H1 (cell line): ENCODE data around the gene P2RX2. TPM values are rescaled to one million over a fixed set of nuclear protein-coding genes. Genes with fewer than 3 reads are reported as not detected.

Experiments
- CTCF ChIA-PET: fragments of 300-600 bp; sonication (Branson Sonifier 250); formaldehyde crosslinking; loops from one replicate; lab custom pipeline; 2021; ENCODE audit not compliant: partially characterized antibody; lab: Charles Lee
- POLR2A ChIA-PET: fragments of 300-600 bp; sonication (Branson Sonifier 250); formaldehyde crosslinking; loops from one replicate; lab custom pipeline; 2021; ENCODE audit warnings: inconsistent platforms; ENCODE audit not compliant: partially characterized antibody; lab: Charles Lee
- DNase-seq, 2 experiments: peaks; one replicate each; pipeline versions ENCODE4 v3.0.0 to v3.0.0-alpha.2; 2010 to 2022; ENCODE audit warnings: low spot score in 2 of 2, low read depth in 1 of 2, mixed read lengths in 1 of 2
- FAIRE-seq: peaks from 2 replicates; lab custom pipeline; 2011; peaks lifted over from hg19 to GRCh38; lab: Jason Lieb, UNC
- H2AFZ ChIP-seq: 2 replicates; pipeline ENCODE4 v1.8.1; 2012; ENCODE audit warnings: low read length, inconsistent platforms
- H2AK5ac ChIP-seq: 2 replicates; pipeline ENCODE4 v1.6.1; 2013; ENCODE audit warnings: low read depth, low read length
- H2BK120ac ChIP-seq: replicated peaks from 2 replicates; pipeline ENCODE3; 2013; ENCODE audit warnings: low read depth, low read length, inconsistent platforms
- H2BK12ac ChIP-seq: 2 replicates; pipeline ENCODE4 v1.6.1; 2013; ENCODE audit warnings: low read depth, low read length
- H2BK15ac ChIP-seq: 2 replicates; pipeline ENCODE4 v1.6.1; 2013; ENCODE audit warnings: low read length
- H2BK20ac ChIP-seq: 2 replicates; pipeline ENCODE4 v1.6.1; 2013; ENCODE audit warnings: low read length
- H2BK5ac ChIP-seq: 2 replicates; pipeline ENCODE4 v1.6.1; 2013; ENCODE audit warnings: low read depth, low read length
- H3K14ac ChIP-seq: 2 replicates; pipeline ENCODE4 v1.6.1; 2013; ENCODE audit warnings: inconsistent platforms; ENCODE audit not compliant: insufficient read length
- H3K18ac ChIP-seq: 2 replicates; pipeline ENCODE4 v1.6.1; 2013; ENCODE audit warnings: low read length; ENCODE audit errors: extremely low read depth
- H3K23ac ChIP-seq: 2 replicates; pipeline ENCODE4 v1.6.1; 2013; ENCODE audit warnings: inconsistent platforms; ENCODE audit not compliant: insufficient read length
- H3K23me2 ChIP-seq: 2 replicates; pipeline ENCODE4 v1.6.1; 2013; ENCODE audit warnings: low read depth, low read length
- H3K27ac ChIP-seq: 2 replicates; pipeline ENCODE4 v1.6.1; 2011; ENCODE audit warnings: low read depth, low read length, inconsistent platforms
- H3K27me3 ChIP-seq, 4 experiments: replicated peaks in 1 of 4; 1 replicate in 1 of 4; 2 replicates in 3 of 4; pipeline versions ENCODE4 v1.6.1 to v1.8.1; 2011 to 2013; ENCODE audit warnings: low read length in 3 of 4, mild to moderate bottlenecking in 3 of 4, inconsistent platforms in 2 of 4, mixed read lengths in 2 of 4, moderate library complexity in 1 of 4; ENCODE audit not compliant: control insufficient read depth in 3 of 4, insufficient read depth in 3 of 4; ENCODE audit errors: extremely low read depth in 1 of 4
- H3K36me3 ChIP-seq, 4 experiments: 2 replicates each; pipeline versions ENCODE4 v1.6.1 to v1.8.1; 2011 to 2013; ENCODE audit warnings: mild to moderate bottlenecking in 4 of 4, low read length in 3 of 4, moderate library complexity in 2 of 4, control low read depth in 1 of 4, inconsistent platforms in 1 of 4; ENCODE audit not compliant: insufficient read depth in 4 of 4, control insufficient read depth in 2 of 4
- H3K4ac ChIP-seq: replicated peaks from 2 replicates; pipeline ENCODE3; 2013; ENCODE audit warnings: low read length, low read depth, mixed read lengths, inconsistent platforms; ENCODE audit not compliant: insufficient read length
- H3K4me1 ChIP-seq, 4 experiments: replicated peaks in 1 of 4; 1 replicate in 1 of 4; 2 replicates in 3 of 4; pipeline versions ENCODE4 v1.6.1 to v1.8.1; 2011 to 2013; ENCODE audit warnings: low read length in 3 of 4, inconsistent platforms in 2 of 4, mixed read lengths in 1 of 4; ENCODE audit not compliant: insufficient read depth in 4 of 4, control insufficient read depth in 3 of 4
- H3K4me2 ChIP-seq, 2 experiments: 2 replicates each; pipeline versions ENCODE4 v1.6.1 to v1.8.1; 2011 to 2013; ENCODE audit warnings: low read depth in 2 of 2, low read length in 2 of 2, control low read depth in 1 of 2, inconsistent platforms in 1 of 2, mild to moderate bottlenecking in 1 of 2; ENCODE audit not compliant: insufficient read depth in 1 of 2
- H3K4me3 ChIP-seq, 4 experiments: fragments of 200-600, 300-600 bp in 1 of 4; sonication (generic), shearing (Covaris generic), sonication (Bioruptor Twin) in 1 of 4; 2 replicates each; pipeline versions ENCODE4 v1.5.1 to v1.8.1; 2011 to 2016; ENCODE audit warnings: low read length in 4 of 4, low read depth in 3 of 4, control low read depth in 2 of 4, inconsistent platforms in 2 of 4, mild to moderate bottlenecking in 2 of 4, mixed read lengths in 1 of 4, moderate library complexity in 1 of 4; ENCODE audit not compliant: insufficient read depth in 2 of 4; ENCODE audit errors: extremely low read depth in 1 of 4
- H3K56ac ChIP-seq: replicated peaks from 2 replicates; pipeline ENCODE3; 2013; ENCODE audit warnings: low read depth, mild to moderate bottlenecking, mixed read lengths, low read length, inconsistent platforms; ENCODE audit not compliant: insufficient read length
- H3K79me1 ChIP-seq: 2 replicates; pipeline ENCODE4 v1.6.1; 2013; ENCODE audit warnings: low read depth, low read length, control low read depth
- H3K79me2 ChIP-seq, 2 experiments: 2 replicates each; pipeline versions ENCODE4 v1.6.1 to v1.8.1; 2012 to 2013; ENCODE audit warnings: low read length in 2 of 2, mild to moderate bottlenecking in 2 of 2, inconsistent platforms in 1 of 2; ENCODE audit not compliant: insufficient read depth in 2 of 2, control insufficient read depth in 1 of 2
- H3K9ac ChIP-seq, 4 experiments: replicated peaks in 1 of 4; 1 replicate in 1 of 4; 2 replicates in 3 of 4; pipeline versions ENCODE4 v1.6.1 to v1.8.1; 2011 to 2013; ENCODE audit warnings: low read depth in 3 of 4, low read length in 3 of 4, control low read depth in 2 of 4, mild to moderate bottlenecking in 2 of 4, moderate library complexity in 2 of 4, inconsistent platforms in 1 of 4; ENCODE audit errors: extremely low read depth in 1 of 4
- H3K9me3 ChIP-seq, 2 experiments: 2 replicates each; pipeline versions ENCODE4 v1.6.1 to v1.8.1; 2012 to 2013; ENCODE audit warnings: mild to moderate bottlenecking in 2 of 2, moderate library complexity in 2 of 2, control low read depth in 1 of 2, inconsistent platforms in 1 of 2, low read depth in 1 of 2, low read length in 1 of 2, mixed read lengths in 1 of 2; ENCODE audit not compliant: insufficient read depth in 2 of 2
- H4K20me1 ChIP-seq, 2 experiments: replicated peaks in 1 of 2; 2 replicates each; pipeline versions ENCODE3 to v1.8.1; 2011 to 2013; ENCODE audit warnings: inconsistent platforms in 2 of 2, low read length in 2 of 2, mild to moderate bottlenecking in 1 of 2; ENCODE audit not compliant: insufficient read depth in 2 of 2, control insufficient read depth in 1 of 2
- H4K5ac ChIP-seq: 2 replicates; pipeline ENCODE4 v1.6.1; 2013; ENCODE audit warnings: low read length, low read depth, mixed read lengths, inconsistent platforms; ENCODE audit not compliant: insufficient read length
- H4K8ac ChIP-seq: 2 replicates; pipeline ENCODE4 v1.8.0; 2013; ENCODE audit warnings: mild to moderate bottlenecking, moderate library complexity, low read length, inconsistent platforms; ENCODE audit not compliant: insufficient read depth; ENCODE audit errors: extremely low read depth
- H4K91ac ChIP-seq: replicated peaks from 2 replicates; pipeline ENCODE3; 2013; ENCODE audit warnings: low read length, mixed read lengths, inconsistent platforms; ENCODE audit not compliant: insufficient read length
- ATF3 ChIP-seq: IDR thresholded peaks from 2 replicates; pipeline ENCODE4 v1.6.1; 2011; ENCODE audit warnings: low read depth, mild to moderate bottlenecking, low read length; ENCODE audit not compliant: insufficient read depth
- CBX5 ChIP-seq: fragments of 300-800, 300-1000 bp; sonication (generic); IDR thresholded peaks from 2 replicates; pipeline ENCODE4 v1.7.1; 2016; ENCODE audit warnings: antibody characterized with exemption, low read length, low read depth
- CBX8 ChIP-seq: fragments of 300-800, 300-1000 bp; sonication (generic); IDR thresholded peaks from 2 replicates; pipeline ENCODE4 v1.7.1; 2016; ENCODE audit warnings: low read depth, low read length, borderline replicate concordance
- GTF2F1 ChIP-seq: IDR thresholded peaks from 2 replicates; pipeline ENCODE4 v1.6.1; 2012; ENCODE audit warnings: low read depth, low read length, improper control_type of control experiment, borderline replicate concordance
- HDAC6 ChIP-seq: IDR thresholded peaks from one replicate; pipeline ENCODE4 v1.7.1; 2012; ENCODE audit warnings: low read depth, mild to moderate bottlenecking, inconsistent platforms, low read length, moderate library complexity
- JUN ChIP-seq: IDR thresholded peaks from 2 replicates; pipeline ENCODE4 v1.6.1; 2011; ENCODE audit warnings: low read depth, mild to moderate bottlenecking, improper control_type of control experiment, low read length
- NANOG ChIP-seq: IDR thresholded peaks from 2 replicates; pipeline ENCODE4 v1.6.1; 2011; ENCODE audit warnings: low read length, low read depth, mild to moderate bottlenecking, inconsistent platforms; ENCODE audit not compliant: insufficient read depth, poor library complexity, severe bottlenecking
- RBBP5 ChIP-seq: IDR thresholded peaks from 2 replicates; pipeline ENCODE4 v1.7.1; 2012; ENCODE audit warnings: low read depth, mild to moderate bottlenecking, inconsistent platforms, low read length, moderate library complexity, borderline replicate concordance
- TAF7 ChIP-seq: optimal IDR thresholded peaks from 2 replicates; pipeline ENCODE3; 2011; ENCODE audit warnings: low read depth, mild to moderate bottlenecking, inconsistent platforms, low read length, moderate library complexity, borderline replicate concordance
- ZNF274 ChIP-seq: IDR thresholded peaks from 2 replicates; pipeline ENCODE4 v1.7.0; 2012; ENCODE audit warnings: low read length, borderline replicate concordance; ENCODE audit errors: extremely low read depth
- WGBS, 2 experiments: shearing (Covaris generic) in 1 of 2; methylation state at CpG; one replicate each; pipeline versions ENCODE4 v1.1.6 to v1.1.7; 2013 to 2015; ENCODE audit warnings: low lambda C conversion rate in 2 of 2, mixed read lengths in 2 of 2, inconsistent platforms in 1 of 2, low coverage in 1 of 2, missing lambda C conversion rate in 1 of 2; ENCODE audit not compliant: insufficient replicate concordance in 2 of 2, insufficient coverage in 1 of 2, insufficient read length in 1 of 2; ENCODE audit errors: extremely low coverage in 1 of 2, missing lambda C conversion rate in 1 of 2; 5-methylcytosine and 5-hydroxymethylcytosine counted together
- polyA plus RNA-seq, 7 experiments: library from polyadenylated mRNA; depleted of rRNA in 3 of 7; stranded (reverse) in 5 of 7; unstranded in 2 of 7; fragments of >200 nt in 5 of 7; fragments of 200-250 nt in 2 of 7; gene quantifications; 1 replicate in 5 of 7; 2 replicates in 1 of 7; 4 replicates in 1 of 7; pipeline versions ENCODE4 v1.2.1 to v1.2.3, GENCODE V29; 2011 to 2013; ENCODE audit warnings: missing spikeins in 2 of 7, mixed read lengths in 2 of 7
- total RNA-seq: library from RNA; stranded (reverse); fragmentation: NEBNext Ultra II Directional; extraction: Animal tissue kit (Norgen Biotek cat#: 25700); gene quantifications from 2 replicates; pipeline ENCODE4 v1.2.1, GENCODE V29; 2021

P2RX2 gene
- total and polyA plus RNA-seq, 2 of the 8 experiments (the other 6 are each of a cell fraction or from before 2014, with no cell fraction given): 0.84 to 2.2 TPM

GRCh38 chr12:132651444-132652100 is 33.0 kb downstream of the P2RX2 start:
- Histone ChIP-seq H3K36me3 (peaks cover 25 to 69% (median 53%) of the 10 kb centered on the region in 4 experiments), H3K4me3 (no peak overlapping the region), H2AK5ac (no peak overlapping the region), H3K79me2 (no peaks in the 10 kb centered on the region), H3K9ac (no peak overlapping the region), H3K4ac (no peak overlapping the region), H2BK5ac (no peak overlapping the region), H4K8ac (no peak overlapping the region), H3K23me2 (no peaks in the 10 kb centered on the region), H2BK20ac (no peak overlapping the region), H2BK15ac (no peak overlapping the region), H3K56ac (no peak overlapping the region), H4K91ac (no peak overlapping the region), H3K23ac (no peak overlapping the region), H3K4me1 (no peaks in the 10 kb centered on the region), H3K79me1 (no peaks in the 10 kb centered on the region), H3K9me3 (no peaks in the 10 kb centered on the region), H3K27ac (no peak overlapping the region), H2BK120ac (no peak overlapping the region), H4K5ac (no peak overlapping the region), H3K18ac (no peak overlapping the region), H3K14ac (no peak overlapping the region), H3K27me3 (no peaks in the 10 kb centered on the region), H2BK12ac (no peak overlapping the region), H2AFZ (no peak overlapping the region), H4K20me1 (peaks cover 0 to 6% of the 10 kb centered on the region in 2 experiments), H3K4me2 (no peak overlapping the region)
- FAIRE-seq (no peak), DNase-seq (no peak)
- WGBS, 2 experiments: 90% methylated on average over 9 of the region's 9 CpGs; no CpG with 5 or more reads in 1 of the 2 experiments
- CTCF ChIA-PET: interaction anchor here (8.0 kb wide), 1 partner anchor 15 kb away, joined by 61 read pairs; no protein-coding TSS in a partner anchor
- POLR2A ChIA-PET: interaction anchor here (0.7 to 1.8 kb wide), 3 partner anchors 10 to 19 kb away, joined by 3 to 6 read pairs (median 3); no protein-coding TSS in a partner anchor
- no peak for TF ChIP-seq NANOG
- TF ChIP-seq CBX8: no peak
- TF ChIP-seq ZNF274: no peak
- no peak for TF ChIP-seq GTF2F1
- no peak for TF ChIP-seq TAF7
- no peak for TF ChIP-seq HDAC6
- TF ChIP-seq RBBP5: no peak
- TF ChIP-seq ATF3: no peak
- no peak for TF ChIP-seq CBX5
- TF ChIP-seq JUN: no peak
